Activated T-cell treated with anti-CD3 and anti-CD28 coated beads, Interleukin-2, amount 50 U/mL, for 24 hours (primary cell): ENCODE measurements around the gene ADAMTS20.
"Not testable (repeated sequence)": the region's sequence is repeated elsewhere in the genome, so short reads cannot be mapped to it uniquely, and the experiment has no call there.

ENCODE experiments used
- DNase-seq: peaks from one replicate; pipeline ENCODE4 v3.0.0-alpha.2; 2020
- H3K27ac Mint-ChIP-seq: 2 replicates; pipeline ENCODE4 v1.8.0; 2020; ENCODE audit warnings: mild to moderate bottlenecking, mixed read lengths
- H3K27me3 Mint-ChIP-seq: 2 replicates; pipeline ENCODE4 v1.8.0; 2020; ENCODE audit warnings: mixed read lengths
- H3K36me3 Mint-ChIP-seq: 2 replicates; pipeline ENCODE4 v1.8.0; 2020; ENCODE audit warnings: low read depth, mixed read lengths
- H3K4me1 Mint-ChIP-seq: 2 replicates; pipeline ENCODE4 v1.8.0; 2020; ENCODE audit warnings: low read depth, mixed read lengths
- H3K4me3 Mint-ChIP-seq: 2 replicates; pipeline ENCODE4 v1.8.0; 2020; ENCODE audit warnings: mild to moderate bottlenecking, moderate library complexity, mixed read lengths
- H3K9me3 Mint-ChIP-seq: 2 replicates; pipeline ENCODE4 v1.8.0; 2020; ENCODE audit warnings: mixed read lengths

Gene ADAMTS20

DNA sequence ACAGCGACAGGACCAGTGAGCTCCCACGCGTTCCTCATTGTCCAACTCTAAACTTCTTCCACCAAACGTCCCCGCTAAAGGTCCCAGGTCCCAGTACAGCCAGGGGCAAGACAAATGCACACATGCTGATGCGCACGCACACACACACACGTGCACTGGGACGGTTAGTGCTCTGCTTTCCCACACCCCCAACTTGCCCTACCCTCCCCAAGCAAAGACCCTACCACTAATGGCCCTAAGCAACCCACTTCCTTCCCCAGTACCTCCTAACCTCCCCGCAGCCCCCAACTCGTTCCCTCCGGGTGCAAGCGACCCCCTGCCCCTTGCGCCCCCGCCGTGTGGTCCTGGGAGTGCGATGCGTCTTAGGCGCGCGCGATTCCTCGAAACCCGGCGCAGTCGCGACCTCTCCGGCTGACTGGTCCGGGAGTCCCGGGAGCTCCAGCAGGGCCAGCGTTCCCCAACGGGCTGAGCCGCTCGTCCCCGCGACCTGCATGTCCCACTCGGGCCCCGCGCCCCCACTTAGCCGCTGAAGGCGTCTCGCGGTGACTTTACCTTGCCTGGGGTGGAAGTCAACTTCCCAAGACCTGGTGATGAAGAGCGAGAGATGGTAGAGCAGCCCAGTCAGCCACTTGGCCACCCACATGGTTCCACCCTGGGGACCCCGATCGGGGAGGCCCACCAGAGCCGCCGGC, 578 bp downstream of the ADAMTS20 start:
- peaks cover 43% of the 10 kb centered on the region for H3K27me3 Mint-ChIP-seq
- H3K36me3 Mint-ChIP-seq: no peaks in the 10 kb centered on the region

DNA sequence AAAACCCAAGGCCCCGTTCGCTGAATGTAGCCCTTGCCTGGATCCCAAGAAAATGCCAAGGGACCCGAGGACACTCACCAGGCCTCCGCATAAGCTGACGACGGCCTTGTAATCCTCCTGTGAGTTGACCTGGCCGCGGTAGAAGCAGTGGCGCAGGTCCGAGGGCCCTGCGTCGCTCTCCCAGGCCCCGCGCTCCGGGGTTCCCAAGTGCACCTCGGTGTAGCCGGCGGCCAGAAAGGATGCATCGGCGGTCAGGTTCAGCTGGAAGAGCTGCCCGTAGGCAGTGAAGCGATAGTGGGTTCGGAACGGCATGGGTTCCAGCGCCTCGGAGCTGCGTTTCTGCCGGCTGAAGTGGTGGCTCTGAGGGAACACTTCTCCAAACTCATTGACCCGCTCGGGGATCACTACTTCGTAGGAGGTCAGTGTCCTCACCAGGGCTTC, 1.2 kb downstream of the ADAMTS20 start:
- Mint-ChIP-seq H3K36me3 (no peaks in the 10 kb centered on the region), H3K9me3 (peaks cover 13% of the 10 kb centered on the region), H3K4me3 (no peak overlapping the region), H3K27me3 (peaks cover 43% of the 10 kb centered on the region), H3K4me1 (peaks cover 2% of the 10 kb centered on the region), H3K27ac (no peak overlapping the region)
- DNase-seq: no peak

More for the DNA sequence above, 578 bp downstream of the ADAMTS20 start:
- no peak for DNase-seq
- Mint-ChIP-seq H3K4me3 (no peak overlapping the region), H3K4me1 (peaks cover 2% of the 10 kb centered on the region), H3K27ac (no peak overlapping the region), H3K9me3 (peaks cover 14% of the 10 kb centered on the region)

DNA sequence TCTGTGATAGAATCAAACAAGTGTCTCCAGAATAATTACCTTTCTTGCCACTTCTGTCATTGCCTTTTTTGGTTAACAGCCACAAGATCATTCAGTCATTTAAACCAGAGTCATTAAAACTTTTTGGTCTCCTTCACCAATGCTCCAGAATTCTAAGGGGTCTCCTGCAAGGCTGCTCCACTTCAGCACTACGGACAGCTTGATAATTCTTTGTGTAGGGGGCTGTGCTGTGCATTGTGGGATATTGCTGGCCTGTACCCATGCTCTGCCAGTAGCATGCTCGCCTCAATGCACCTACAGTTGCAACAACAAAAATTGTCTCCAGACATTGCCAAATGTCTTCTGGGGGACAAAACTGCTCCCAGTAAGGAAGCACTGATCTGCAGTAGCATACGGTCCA, 7.3 kb downstream of the ADAMTS20 start:
- no peak overlapping the region for H3K4me3 Mint-ChIP-seq
- DNase-seq: no peak
- peaks cover 6% of the 10 kb centered on the region for H3K27me3 Mint-ChIP-seq
- no peak overlapping the region for H3K27ac Mint-ChIP-seq
- no peaks in the 10 kb centered on the region for H3K36me3 Mint-ChIP-seq
- H3K4me1 Mint-ChIP-seq: no peaks in the 10 kb centered on the region
- H3K9me3 Mint-ChIP-seq: no peaks in the 10 kb centered on the region

DNA sequence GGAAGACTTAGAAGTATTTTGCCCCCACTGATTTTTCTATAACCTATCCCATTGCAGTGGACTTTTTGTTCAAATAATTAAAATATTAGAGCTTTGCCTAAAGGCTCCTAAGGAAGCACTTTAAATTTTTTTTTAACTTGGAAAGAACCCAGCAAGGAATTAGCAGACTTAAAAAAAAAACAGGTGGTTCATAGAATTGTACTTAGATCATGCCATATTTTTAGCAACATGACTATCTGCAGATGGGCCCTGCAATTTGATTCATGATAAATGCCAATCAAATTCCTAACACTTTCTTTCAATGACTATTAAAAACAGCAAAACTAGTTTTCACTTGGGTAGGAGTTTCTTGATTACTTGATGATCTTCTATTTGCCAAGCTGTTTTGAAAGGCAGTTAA, 11.5 kb downstream of the ADAMTS20 start:
- Mint-ChIP-seq H3K27me3 (no peaks in the 10 kb centered on the region), H3K4me1 (no peaks in the 10 kb centered on the region), H3K27ac (no peak overlapping the region), H3K4me3 (no peak overlapping the region), H3K36me3 (no peaks in the 10 kb centered on the region), H3K9me3 (no peaks in the 10 kb centered on the region)
- DNase-seq: no peak

DNA sequence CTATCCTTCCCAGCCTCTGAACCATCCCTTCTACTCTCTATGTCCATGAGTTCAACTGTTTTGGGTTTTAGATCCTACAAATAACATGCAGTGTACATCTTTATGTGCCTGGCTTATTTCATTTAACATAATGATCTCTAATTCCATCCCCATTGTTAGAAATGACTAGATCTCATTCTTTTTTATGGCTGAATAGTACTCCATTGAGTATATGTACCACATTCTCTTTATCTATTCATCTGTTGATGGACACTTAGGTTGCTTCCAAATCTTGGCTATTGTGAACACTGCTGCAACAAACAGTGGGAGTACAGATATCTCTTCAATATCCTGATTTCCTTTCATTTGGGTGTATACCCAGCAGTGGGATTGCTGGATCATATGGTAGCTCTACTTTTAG, 14.3 kb downstream of the ADAMTS20 start:
- H3K4me1 Mint-ChIP-seq, H3K36me3 Mint-ChIP-seq, H3K4me3 Mint-ChIP-seq, DNase-seq, H3K9me3 Mint-ChIP-seq, H3K27me3 Mint-ChIP-seq, H3K27ac Mint-ChIP-seq: not testable (repeated sequence)

DNA sequence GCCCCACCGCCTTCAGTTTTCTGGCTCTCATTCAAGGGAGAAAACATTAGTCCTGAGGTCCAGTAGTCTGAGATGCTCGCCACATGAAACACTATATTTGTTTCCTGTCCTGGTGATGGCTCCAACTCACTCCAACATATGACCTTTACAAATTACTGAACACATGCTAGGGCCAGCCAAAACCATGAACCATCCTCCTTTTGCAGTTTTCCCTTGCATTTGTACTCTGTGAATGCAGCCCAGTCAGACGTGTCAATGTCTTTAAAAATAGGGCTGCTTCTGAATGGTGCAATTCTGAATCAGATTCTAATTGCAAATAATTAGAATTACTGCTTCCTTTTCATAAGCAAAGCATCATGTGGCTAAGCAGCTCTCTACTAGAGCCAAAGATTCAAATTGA, 36.0 kb downstream of the ADAMTS20 start:
- Mint-ChIP-seq H3K9me3 (peaks cover 6% of the 10 kb centered on the region), H3K27me3 (no peaks in the 10 kb centered on the region), H3K27ac (no peak overlapping the region), H3K4me1 (no peaks in the 10 kb centered on the region), H3K4me3 (no peak overlapping the region), H3K36me3 (no peaks in the 10 kb centered on the region)
- DNase-seq: no peak

DNA sequence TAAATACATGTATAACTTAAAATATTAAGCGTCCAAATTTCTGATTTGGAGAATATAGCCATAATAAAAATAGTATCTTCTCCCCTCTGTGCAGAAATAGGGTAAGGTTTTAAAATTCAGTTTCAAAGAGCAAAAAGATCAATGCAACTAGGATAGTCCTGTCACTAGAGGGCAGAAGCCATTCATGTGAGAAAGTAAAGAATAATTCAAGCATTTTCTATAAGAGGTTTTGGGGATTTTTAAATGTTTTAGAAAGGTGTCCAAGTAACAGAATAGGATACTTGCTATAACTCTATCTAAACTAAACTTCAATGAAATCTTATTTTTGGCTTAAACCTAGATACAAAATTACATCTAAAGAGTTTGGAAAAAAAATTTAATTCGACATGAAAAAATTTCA, 50.3 kb downstream of the ADAMTS20 start:
- no peak overlapping the region for H3K4me3 Mint-ChIP-seq
- no peaks in the 10 kb centered on the region for H3K36me3 Mint-ChIP-seq
- H3K27me3 Mint-ChIP-seq: no peaks in the 10 kb centered on the region
- H3K27ac Mint-ChIP-seq: no peak overlapping the region
- H3K4me1 Mint-ChIP-seq: no peaks in the 10 kb centered on the region
- H3K9me3 Mint-ChIP-seq: no peaks in the 10 kb centered on the region
- no peak for DNase-seq

DNA sequence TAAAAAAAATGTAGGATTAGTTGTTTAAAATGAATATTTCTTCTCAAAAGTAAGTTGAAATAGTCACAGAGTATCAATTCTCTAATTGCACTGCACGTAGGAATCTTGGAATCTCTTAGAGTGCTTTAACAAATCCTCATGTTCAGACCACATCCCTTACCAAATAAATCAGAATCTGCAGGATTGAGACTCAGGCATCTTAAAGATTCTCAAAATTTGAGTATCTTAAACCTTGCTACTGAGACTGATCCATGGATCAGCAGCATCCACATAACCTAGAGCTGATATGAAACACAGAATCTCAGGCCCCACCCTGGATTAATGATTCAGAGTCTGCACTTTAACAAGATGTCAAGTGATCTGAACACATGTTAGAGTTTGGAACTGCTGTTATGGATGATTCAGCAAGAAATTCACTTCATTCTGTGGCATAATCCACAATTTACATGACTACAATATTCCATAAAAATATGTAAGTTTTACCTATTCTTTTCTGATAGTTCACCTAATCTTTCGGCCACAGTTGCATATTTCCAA, 58.7 kb downstream of the ADAMTS20 start:
- H3K36me3 Mint-ChIP-seq: no peaks in the 10 kb centered on the region
- no peak for DNase-seq
- H3K9me3 Mint-ChIP-seq: no peaks in the 10 kb centered on the region
- no peak overlapping the region for H3K4me3 Mint-ChIP-seq
- no peaks in the 10 kb centered on the region for H3K27me3 Mint-ChIP-seq
- H3K4me1 Mint-ChIP-seq: no peaks in the 10 kb centered on the region
- H3K27ac Mint-ChIP-seq: no peak overlapping the region

DNA sequence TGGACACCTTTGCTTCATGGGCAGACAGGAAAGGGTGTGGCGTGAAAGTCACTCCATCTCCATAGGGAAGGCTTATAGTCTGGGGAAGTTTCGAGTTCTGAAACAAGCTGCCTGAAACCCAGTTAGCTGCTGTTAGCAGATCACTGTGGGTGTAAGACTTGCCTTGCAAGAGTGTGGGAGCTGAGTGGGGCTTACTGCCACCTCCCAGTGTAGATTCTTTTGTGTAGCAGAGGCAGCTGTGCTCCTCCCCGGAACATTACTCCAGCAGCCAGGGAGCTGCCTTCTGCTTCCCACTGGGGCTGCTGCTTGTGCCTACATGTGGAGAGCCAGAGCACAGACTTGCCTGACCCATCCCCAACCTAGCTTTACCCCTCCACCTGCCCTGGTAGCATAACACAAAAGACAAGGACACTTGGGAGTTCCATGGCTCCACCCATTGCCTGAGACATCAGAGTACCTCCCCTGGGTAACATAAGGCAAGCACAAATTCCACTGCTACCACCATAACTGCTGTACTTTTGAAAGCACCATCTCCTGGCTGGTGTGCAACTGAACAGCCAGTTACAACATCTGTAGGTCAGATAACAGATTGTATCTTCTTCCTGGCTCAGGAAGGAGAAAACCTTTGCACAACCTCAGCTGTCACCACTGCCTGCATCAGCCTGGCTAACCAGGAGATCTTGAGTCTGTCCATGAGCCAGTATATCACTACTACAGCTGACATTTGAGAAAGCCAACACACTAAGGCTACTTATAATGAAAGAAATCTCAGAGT, 69.5 kb downstream of the ADAMTS20 start:
- Mint-ChIP-seq H3K27me3 (no peaks in the 10 kb centered on the region), H3K9me3 (peaks cover 4% of the 10 kb centered on the region), H3K27ac (no peak overlapping the region), H3K36me3 (no peaks in the 10 kb centered on the region), H3K4me1 (no peaks in the 10 kb centered on the region), H3K4me3 (no peak overlapping the region)
- no peak for DNase-seq

DNA sequence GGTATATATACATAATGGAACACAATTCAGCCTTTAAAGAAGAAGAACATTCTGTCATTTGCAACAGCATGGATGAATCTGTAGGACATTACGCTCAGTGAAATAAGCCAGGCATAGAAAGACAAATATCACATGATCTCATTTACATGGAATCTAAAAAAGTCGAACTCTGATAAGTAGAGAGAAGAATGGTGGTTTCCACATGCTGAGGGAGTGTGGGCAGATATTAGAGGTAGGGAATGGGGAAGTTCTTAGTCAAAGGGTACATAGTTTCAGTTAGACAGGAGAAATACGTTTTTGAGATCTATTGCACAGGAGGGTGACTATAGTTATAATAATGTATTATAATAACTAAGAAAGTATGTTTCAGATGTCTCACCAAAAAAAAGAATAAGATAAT, 71.4 kb downstream of the ADAMTS20 start:
- no peak for DNase-seq
- Mint-ChIP-seq H3K4me1 (no peaks in the 10 kb centered on the region), H3K9me3 (peaks cover 3% of the 10 kb centered on the region), H3K36me3 (no peaks in the 10 kb centered on the region), H3K27me3 (no peaks in the 10 kb centered on the region), H3K4me3 (no peak overlapping the region), H3K27ac (no peak overlapping the region)

DNA sequence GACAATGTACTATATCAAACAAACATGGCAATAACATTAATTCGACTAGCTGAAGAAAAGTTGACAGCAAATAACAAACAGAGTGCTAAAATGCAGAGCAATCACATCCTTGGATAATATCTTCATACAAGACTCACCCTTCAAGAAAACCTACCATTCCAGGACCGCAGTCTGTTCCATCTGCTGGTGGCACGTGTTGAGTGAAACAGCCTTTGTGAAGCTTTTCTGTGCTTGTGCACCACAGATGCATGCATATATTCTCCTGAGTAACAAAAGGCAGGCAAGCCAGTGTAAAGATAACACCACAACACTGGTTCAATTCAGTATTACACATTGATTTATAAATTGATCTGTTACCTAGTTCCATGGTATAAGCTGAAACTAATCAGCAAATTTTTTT, 89.3 kb downstream of the ADAMTS20 start:
- Mint-ChIP-seq H3K4me1 (no peaks in the 10 kb centered on the region), H3K27me3 (no peaks in the 10 kb centered on the region), H3K27ac (no peak overlapping the region), H3K4me3 (no peak overlapping the region), H3K36me3 (no peaks in the 10 kb centered on the region), H3K9me3 (no peaks in the 10 kb centered on the region)
- DNase-seq: no peak

DNA sequence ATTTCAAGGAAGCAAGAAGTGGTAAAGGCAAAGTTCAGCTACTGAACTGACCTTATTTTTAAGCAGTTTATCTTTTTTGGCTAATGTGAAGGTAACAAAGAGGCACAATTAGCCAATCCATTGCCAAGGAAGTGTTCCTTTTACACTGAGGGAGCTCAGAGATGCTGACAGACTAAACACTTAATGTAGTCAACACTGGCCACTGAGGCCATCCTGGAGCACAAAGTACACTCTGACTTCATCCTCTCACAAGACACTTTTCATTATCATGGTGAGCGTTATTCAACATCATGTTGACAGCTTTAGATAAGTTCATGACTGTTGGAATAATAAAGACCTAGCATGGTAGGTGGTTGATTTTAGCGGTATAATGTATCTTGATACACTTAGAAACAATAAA, 89.9 kb downstream of the ADAMTS20 start:
- Mint-ChIP-seq H3K36me3 (no peaks in the 10 kb centered on the region), H3K4me1 (no peaks in the 10 kb centered on the region), H3K27me3 (no peaks in the 10 kb centered on the region), H3K27ac (no peak overlapping the region), H3K4me3 (no peak overlapping the region), H3K9me3 (peaks cover 2% of the 10 kb centered on the region)
- DNase-seq: no peak

DNA sequence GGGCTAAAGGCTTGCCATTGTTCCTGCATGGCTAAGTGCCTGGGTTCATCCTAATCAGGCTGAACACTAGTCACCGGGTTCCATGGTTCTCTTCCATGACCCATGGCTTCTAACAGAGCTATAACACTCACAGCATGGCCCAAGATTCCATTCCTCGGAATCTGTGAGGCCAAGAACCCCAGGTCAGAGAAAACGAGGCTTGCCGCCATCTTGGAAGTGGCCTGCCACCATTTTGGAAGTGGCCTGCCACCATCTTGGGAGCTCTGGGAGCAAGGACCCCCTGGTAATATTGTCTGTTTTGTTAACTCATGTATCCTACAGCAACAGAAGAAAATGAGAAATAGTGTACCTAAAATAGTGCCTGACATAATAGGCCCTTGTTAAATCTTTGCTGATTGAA, 92.7 kb downstream of the ADAMTS20 start:
- DNase-seq: no peak
- no peak overlapping the region for H3K4me3 Mint-ChIP-seq
- no peaks in the 10 kb centered on the region for H3K27me3 Mint-ChIP-seq
- H3K4me1 Mint-ChIP-seq: no peaks in the 10 kb centered on the region
- peaks cover 13% of the 10 kb centered on the region for H3K9me3 Mint-ChIP-seq
- H3K27ac Mint-ChIP-seq: no peak overlapping the region
- no peaks in the 10 kb centered on the region for H3K36me3 Mint-ChIP-seq

DNA sequence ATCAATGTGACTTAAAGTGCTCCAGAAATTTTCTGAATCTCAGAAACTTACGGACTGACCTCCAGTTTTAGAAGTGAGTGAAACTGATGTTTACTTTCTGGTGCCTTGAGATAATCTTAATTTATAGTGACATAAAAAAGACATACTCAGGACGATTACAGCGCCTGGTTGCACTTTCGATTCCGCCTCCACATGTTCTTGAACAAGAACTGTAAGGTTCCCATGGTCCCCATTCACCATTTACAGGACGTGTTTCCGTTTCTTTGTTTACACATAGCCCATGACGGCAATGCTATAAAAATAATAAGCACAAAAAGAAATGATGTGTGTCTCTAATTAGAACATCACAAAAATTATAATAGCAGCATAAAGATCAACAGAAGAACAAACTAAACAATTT, 98.2 kb downstream of the ADAMTS20 start:
- no peak overlapping the region for H3K27ac Mint-ChIP-seq
- DNase-seq: no peak
- H3K4me3 Mint-ChIP-seq: no peak overlapping the region
- H3K27me3 Mint-ChIP-seq: no peaks in the 10 kb centered on the region
- H3K9me3 Mint-ChIP-seq: peaks cover 13% of the 10 kb centered on the region
- no peaks in the 10 kb centered on the region for H3K36me3 Mint-ChIP-seq
- no peaks in the 10 kb centered on the region for H3K4me1 Mint-ChIP-seq

DNA sequence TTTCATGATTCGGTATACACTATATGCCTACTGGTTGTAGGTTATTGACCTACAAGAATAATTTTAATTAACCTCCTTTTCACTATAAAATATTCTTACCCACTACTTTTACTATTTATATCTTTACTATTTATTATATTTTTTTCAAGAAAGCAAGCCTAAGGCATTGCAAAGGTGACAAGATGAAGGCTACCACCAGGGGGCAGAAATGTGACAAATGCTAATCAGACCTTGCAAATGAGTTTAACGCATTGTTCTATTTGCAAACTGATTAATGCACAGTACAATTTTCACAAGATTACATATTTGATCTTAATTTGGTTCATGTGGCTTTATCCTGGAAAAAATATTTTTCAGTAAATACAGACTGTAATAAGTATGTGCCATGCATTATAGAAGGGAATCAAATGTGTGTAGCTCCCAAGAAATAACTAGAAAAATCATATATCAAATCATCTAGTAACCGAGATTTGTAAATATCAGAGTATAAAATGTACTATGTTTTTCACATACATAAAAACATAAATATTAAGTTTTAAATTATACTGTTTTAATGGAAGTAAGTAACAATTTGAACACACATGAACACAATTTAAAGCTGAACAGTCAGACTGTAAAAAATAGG, 107.0 kb downstream of the ADAMTS20 start:
- no peaks in the 10 kb centered on the region for H3K4me1 Mint-ChIP-seq
- no peak overlapping the region for H3K4me3 Mint-ChIP-seq
- no peaks in the 10 kb centered on the region for H3K9me3 Mint-ChIP-seq
- H3K27ac Mint-ChIP-seq: no peak overlapping the region
- H3K36me3 Mint-ChIP-seq: no peaks in the 10 kb centered on the region
- DNase-seq: peak; percentile 37
- peaks cover 4% of the 10 kb centered on the region for H3K27me3 Mint-ChIP-seq
